Daoy (cell line): ENCODE results near the gene TRIM71. TPM values are rescaled to one million over a fixed set of nuclear protein-coding genes. Genes with fewer than 3 reads are reported as not detected.
"Not testable (repeated sequence)": the region's sequence is repeated elsewhere in the genome, so short reads cannot be mapped to it uniquely, and the experiment has no call there.

ENCODE experiments used
- DNase-seq: peaks from one replicate; pipeline ENCODE4 v3.0.0-alpha.2; 2015; ENCODE audit warnings: low read depth
- total RNA-seq: library from RNA; depleted of rRNA; stranded (reverse); fragments of >200 nt; shearing (Covaris generic); gene quantifications from 2 replicates; pipeline ENCODE4 v1.2.3, GENCODE V29; 2014

The TRIM71 gene
- total RNA-seq, 1 experiment from 2014 or later, result not detected

- no peak for DNase-seq
Measured at GRCh38 chr3:32890420-32891276, 72.9 kb downstream of the TRIM71 start.

GRCh38 chr3:32891365-32891764 lies 73.6 kb downstream of the TRIM71 start:
- DNase-seq, result no peak

GRCh38 chr3:32892625-32893598 lies 75.1 kb downstream of the TRIM71 start:
- DNase-seq, result no peak

GRCh38 chr3:32894977-32895376 lies 77.2 kb downstream of the TRIM71 start:
- no peak for DNase-seq

- no peak for DNase-seq
Measured at GRCh38 chr3:32895701-32896100, 77.9 kb downstream of the TRIM71 start.

- DNase-seq, result no peak
Measured at GRCh38 chr3:32896143-32896542, 78.3 kb downstream of the TRIM71 start.

- DNase-seq, result no peak
Measured at GRCh38 chr3:32897001-32897601, 79.3 kb downstream of the TRIM71 start.

GRCh38 chr3:32897981-32898623 lies 80.3 kb downstream of the TRIM71 start:
- no peak for DNase-seq

- no peak for DNase-seq
Measured at GRCh38 chr3:32899265-32899664, 81.5 kb downstream of the TRIM71 start.

GRCh38 chr3:32901005-32901932 lies 83.5 kb downstream of the TRIM71 start:
- no peak for DNase-seq

- peak; percentile 18 for DNase-seq
Measured at GRCh38 chr3:32902887-32903371, 85.1 kb downstream of the TRIM71 start.

- DNase-seq, result no peak
Measured at GRCh38 chr3:32903953-32904352, 86.2 kb downstream of the TRIM71 start.

GRCh38 chr3:32909999-32910398 lies 92.2 kb downstream of the TRIM71 start:
- DNase-seq, result no peak

GRCh38 chr3:32910954-32911353 lies 93.2 kb downstream of the TRIM71 start:
- DNase-seq, result no peak

GRCh38 chr3:32912046-32912445 lies 94.2 kb downstream of the TRIM71 start:
- DNase-seq, result no peak

- no peak for DNase-seq
Measured at GRCh38 chr3:32913790-32914446, 96.1 kb downstream of the TRIM71 start.

- DNase-seq, result no peak
Measured at GRCh38 chr3:32919920-32920319, 102.1 kb downstream of the TRIM71 start.

GRCh38 chr3:32922078-32922477 lies 104.3 kb downstream of the TRIM71 start:
- DNase-seq, result no peak

- DNase-seq, result no peak
Measured at GRCh38 chr3:32930161-32930560, 112.4 kb downstream of the TRIM71 start.

- DNase-seq, result not testable (repeated sequence)
Measured at GRCh38 chr3:32931273-32931672, 113.5 kb downstream of the TRIM71 start.
